AG20443 (cell line): ENCODE data around the gene TANC1.

Source experiments
- DNase-seq: peaks from one replicate; pipeline ENCODE4 v3.0.0; 2012; ENCODE audit warnings: low spot score, mixed read lengths

Gene TANC1

DNA sequence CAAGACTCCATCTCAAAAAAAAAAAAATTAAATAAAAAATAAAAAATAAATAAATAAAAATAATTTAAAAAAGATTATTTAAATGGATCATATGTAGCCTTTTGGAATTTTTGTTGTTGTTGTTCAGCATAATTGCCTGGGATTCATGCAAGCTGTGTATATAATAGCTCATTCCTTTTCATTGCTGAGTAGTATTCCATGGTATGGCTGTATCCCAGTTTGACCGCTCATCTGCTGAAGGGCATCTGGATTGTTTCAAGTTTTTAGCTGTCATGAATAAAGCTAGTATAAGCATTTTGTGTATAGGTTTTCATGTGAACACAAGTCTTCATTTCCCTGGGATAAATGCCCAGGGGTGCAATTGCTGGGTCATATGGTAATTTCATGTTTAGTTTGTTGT, 6.4 kb upstream of the TANC1 start:
- no peak for DNase-seq

- no peak for DNase-seq
Observed at GRCh38 chr2:158963071-158963470, 5.4 kb upstream of the TANC1 start.

DNA sequence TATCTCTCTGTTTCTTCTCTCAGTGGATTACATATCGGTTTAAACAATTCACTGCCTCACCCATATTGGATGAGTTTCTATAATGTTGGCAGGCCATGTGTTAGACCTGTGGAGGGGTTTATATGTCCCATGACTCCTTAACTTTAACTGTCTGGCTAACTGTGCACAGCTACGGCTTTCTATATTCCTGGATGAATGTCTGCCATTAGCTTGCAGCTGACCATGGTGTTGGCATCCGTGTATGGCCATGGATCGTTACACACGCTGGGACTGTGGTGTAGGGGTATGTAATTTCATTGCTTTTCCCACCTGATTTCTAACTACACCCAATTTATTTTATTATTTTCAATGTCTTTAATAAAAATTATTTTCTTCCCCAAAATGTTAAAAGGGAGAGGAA, 3.3 kb upstream of the TANC1 start:
- no peak for DNase-seq

- no peak for DNase-seq
Observed at GRCh38 chr2:158965641-158966040, 2.8 kb upstream of the TANC1 start.

DNA sequence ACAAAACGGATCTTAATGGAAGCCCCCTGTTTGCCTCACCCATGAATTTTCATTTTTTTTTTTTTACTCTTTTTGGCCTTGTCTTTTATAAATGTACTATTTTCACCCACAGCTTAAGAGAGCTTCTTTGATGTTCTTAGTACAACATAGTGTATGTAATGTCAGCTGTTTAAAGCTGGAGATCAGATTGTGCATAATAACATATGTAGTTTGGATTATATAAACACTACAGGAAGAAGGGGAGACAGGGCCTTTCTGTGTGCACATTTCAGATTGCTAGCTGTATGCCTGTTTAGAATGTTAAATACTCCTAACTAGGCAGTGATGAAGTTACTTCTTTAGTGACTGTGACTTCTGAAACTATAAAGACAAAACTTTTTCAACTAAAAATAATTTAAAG, 2.1 kb upstream of the TANC1 start:
- DNase-seq = no peak

DNA sequence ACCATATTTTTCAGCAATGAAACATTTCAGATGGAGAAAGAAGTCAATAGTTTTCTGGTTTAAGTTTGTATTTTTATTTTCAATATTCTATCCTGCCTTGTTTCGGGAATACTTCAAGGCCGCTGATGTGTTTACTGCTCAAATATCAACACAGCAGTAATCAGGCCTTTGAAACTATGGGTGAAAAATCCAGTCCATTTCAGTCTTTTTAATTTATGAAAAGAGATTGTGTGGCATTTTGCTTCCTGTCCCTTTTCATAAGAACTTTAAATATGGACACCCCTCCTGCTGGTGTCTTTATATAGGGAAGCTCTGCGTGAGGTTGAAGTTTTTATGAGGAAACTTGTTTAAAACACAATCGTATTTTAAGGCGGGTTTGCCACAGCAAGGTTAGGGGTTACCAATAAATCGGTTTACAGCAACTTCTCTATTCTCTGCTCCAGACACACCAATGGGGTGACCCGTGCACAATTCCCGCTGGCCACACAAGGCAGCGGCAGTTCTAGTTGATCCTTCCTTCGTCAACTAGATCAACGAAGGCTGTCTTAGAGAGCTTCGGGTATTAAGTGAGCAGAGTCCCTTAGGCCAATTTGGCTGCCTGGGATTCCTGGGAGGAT, 1.2 kb upstream of the TANC1 start:
- no peak for DNase-seq

GRCh38 chr2:158967731-158968395, 577 bp upstream of the TANC1 start:
- peak; percentile 63 for DNase-seq

DNA sequence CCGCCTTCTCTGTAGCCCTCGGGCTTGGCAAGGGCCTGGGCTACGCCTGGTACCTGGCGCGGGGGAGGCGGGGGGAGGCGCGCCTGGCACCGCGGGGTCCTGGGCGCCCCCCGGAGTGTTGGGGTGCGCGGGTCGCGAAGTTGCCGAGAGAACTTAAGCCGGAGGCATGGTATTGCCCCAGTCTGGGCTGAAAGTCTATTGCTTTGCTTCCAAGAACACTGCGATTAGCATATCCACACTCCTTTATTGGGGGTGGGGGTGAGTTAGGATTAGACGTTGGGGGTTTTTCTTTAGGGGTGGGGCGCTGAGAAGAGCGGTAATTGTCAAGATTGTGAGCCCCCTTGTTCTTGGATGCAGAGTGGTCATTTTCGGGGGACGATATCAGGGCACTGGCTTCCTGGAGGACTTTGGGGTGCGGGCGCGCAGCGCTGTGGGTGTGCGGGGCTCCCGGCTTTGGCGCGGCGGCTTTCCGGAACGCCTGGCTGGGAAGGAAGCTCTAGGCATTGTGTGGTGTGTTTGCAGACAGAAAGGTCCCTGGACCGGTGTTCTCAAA, 798 bp downstream of the TANC1 start:
- DNase-seq = no peak

DNA sequence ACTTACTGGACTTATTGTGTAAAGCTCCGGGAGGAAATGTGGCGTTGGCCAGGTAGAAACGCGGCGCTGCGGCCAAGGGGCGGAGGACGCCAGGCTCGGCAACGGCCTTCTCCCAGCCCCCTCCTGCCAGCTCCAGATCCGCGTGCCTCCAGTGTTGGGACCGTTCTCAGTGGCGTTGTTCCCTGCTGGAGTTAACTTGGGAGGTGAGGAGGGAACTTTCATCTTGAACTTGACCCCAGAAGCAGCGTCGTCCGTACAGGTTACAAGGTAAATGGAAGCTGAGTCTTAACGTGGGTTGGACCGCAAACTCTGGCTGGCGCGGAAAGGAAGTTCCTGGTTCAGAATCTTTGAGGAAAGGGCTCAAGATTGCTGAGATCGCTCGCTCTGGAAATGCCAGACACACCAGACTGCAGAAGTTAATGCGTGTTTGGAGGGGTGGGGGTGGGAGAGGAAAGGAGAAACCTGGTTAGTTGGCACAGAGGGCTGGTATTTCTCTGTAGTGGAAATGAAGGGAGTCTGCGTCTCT, 1.3 kb downstream of the TANC1 start:
- DNase-seq = peak; percentile 45

DNA sequence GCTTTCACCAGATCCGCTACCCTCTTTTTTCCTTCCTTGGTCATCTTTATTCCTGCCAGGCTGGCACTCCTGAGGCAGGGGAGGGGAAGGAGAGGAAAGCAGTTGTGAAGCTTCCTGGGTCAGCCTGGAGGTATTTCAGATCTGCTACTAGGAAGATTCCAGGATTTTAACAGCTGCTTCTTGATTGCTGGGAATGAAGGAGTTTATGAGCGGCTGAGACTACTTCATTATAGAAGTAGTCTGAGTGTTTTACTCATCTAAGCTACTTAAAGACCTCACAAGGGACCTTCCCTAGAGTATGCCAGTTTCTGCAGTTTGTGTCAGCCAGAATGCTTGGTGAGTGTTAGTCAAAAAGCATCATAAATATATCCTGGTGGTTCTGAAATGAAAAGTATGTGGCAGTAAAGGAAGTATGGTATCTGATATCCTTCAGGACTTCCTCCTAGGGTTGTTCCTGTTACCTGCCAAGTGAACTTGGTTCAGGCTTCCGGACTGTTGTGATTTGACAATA, 1.9 kb downstream of the TANC1 start:
- DNase-seq = peak; percentile 20

- no peak for DNase-seq
Observed at GRCh38 chr2:158973116-158973956, 4.9 kb downstream of the TANC1 start.

- no peak for DNase-seq
Observed at GRCh38 chr2:158975271-158975921, 7.0 kb downstream of the TANC1 start.

GRCh38 chr2:158979772-158980171, 11.3 kb downstream of the TANC1 start:
- DNase-seq = no peak

GRCh38 chr2:158984604-158985135, 16.2 kb downstream of the TANC1 start:
- no peak for DNase-seq

DNA sequence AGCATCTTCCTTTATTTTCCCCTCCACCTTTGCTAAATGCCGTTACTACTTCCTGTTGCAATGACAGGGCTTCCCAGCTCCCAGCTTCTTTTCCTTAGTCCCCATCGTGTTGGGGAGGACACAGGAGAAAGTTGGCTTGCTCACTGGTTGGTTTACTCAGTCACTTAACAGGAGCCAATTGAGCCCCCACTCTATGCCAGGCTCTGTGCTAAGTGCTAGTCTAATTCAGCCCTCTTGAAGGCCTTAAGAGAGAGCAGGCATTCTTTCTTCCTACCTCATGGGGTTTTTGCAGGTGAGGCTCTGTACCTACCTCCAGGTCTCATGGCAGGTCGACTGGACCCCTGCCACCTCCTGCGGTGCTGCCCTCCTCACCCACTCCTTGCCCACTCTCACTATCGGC, 20.1 kb downstream of the TANC1 start:
- no peak for DNase-seq

GRCh38 chr2:158989165-158989564, 20.7 kb downstream of the TANC1 start:
- no peak for DNase-seq

- peak; percentile 91 for DNase-seq
Observed at GRCh38 chr2:158990397-158991214, 22.2 kb downstream of the TANC1 start.

DNA sequence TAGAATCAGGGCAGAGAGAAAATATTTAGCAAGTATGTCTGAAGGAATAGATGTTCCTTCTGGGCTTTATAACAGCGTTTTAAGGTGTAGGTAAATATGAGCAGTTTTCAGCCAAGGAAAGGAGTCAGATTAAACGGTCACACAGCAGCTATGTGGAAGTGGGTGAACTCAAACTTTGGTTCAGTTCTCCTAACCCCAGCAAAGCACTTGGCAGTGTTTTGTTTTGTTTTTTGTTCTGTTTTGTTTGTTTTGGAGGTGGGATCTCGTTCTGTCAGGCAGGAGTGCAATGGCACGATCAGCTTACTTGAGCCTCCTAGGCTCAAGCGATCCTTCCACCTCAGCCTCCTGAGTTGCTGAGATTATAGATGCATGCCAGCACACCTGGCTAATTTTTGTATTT, 24.6 kb downstream of the TANC1 start:
- DNase-seq = no peak

GRCh38 chr2:158993721-158994587, 25.5 kb downstream of the TANC1 start:
- no peak for DNase-seq
